Inflammatory macrophage treated with lipopolysaccharide for 1 hour (primary cell): Measurements from ENCODE around the gene ITSN1.
"Not testable (repeated sequence)": the region's sequence is repeated elsewhere in the genome, so short reads cannot be mapped to it uniquely, and the experiment has no call there.

Source experiments
- DNase-seq, 2 donors: peaks; one replicate each; pipeline ENCODE4 v3.0.0-alpha.2; 2020 to 2022

Gene ITSN1

DNA sequence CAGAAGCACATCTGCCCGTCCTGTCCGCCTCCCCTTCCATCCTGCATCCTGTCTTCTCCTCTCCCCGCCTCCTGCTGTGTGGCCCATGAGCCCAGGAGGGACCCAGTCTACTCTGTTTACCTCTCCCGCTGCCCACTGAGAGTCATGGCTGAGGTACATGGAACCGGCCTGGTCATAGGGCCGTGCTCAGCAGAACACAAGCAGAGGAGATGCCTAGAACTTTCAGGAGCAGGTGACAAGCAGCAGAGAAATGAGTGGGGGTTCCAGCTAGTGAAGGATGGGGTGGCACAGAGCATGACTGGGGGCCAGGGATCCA is 202.5 kb downstream of the ITSN1 start:
- DNase-seq = no peak

DNA sequence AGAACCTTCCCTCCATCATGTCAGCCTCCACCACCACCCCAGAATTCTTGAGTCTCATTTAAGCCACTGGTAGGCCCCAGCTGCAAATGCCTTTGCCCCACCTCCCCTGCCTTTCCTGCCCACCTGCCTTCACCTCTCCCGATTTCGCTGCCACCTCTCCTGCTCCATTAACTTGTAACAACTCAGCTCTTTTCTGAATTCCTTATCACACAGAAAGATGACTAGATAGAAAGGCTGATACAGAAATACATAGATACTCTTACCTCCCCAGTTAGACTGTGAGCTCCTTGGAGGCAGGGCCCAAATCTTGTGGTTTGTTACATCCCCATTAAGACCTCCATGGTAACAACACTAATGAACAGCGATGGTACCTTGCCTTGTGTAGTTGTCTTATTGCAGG is 203.8 kb downstream of the ITSN1 start:
- DNase-seq = no peak

GRCh38 chr21:33847588-33848248 is 205.4 kb downstream of the ITSN1 start:
- DNase-seq = no peak

- no peak for DNase-seq
These were observed 206.1 kb downstream of the ITSN1 start for GRCh38 chr21:33848249-33848953.

DNA sequence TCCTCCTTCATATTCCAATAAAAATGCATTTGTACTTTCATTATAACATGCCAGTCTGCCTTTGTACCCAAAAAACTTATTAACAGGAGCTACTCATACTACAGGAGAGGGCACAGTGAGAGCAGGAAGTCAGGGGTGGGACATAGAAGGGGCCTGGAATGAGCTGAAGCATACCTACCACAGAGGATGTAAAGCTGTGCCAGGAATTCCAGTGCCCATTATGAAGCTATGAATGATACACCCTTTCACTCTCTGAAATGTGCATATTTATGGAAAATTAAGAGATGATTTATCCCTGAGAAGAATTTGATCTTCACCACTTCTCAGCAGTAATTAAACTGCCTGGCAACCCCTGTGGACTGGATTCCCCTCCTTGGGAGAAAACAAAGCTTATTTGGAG is 207.5 kb downstream of the ITSN1 start:
- no peak for DNase-seq

DNA sequence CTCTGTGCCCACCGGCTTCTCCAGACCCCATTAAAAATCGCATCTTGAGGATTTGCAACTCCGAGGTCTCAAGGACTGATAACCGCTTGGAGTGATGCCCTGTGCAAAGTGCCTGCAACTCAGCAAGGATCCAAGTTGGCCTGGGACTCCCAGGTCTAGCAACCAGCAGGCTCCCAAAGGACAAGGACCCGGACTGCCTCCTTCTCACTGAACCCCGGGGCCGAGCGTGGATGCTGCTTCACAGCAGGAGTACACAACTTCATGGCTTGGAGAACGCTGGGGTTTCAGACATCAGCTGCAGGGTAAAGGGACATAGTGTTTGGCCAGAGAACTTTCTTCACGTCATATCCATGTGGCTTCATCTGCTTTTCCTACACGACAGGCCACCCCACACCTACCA is 208.1 kb downstream of the ITSN1 start:
- DNase-seq = no peak

DNA sequence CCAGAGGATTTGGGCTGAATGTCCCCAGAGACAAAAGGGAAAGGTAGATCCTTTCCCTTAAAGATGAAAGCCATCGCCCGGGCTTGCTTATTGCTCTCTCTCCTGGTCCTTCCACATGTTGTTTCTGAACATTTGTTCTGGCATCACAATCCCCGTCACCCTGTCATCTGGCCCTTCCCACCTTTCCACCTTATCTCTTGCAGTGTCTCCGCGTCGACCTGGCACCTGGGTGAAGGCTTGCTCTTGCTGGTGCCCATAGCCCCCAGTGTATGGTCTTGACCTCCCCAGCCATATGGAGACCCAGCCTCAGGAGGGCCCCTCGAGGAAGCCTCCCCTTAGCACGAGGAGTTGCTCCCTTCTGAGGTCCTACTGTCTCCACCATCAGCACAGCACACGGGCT is 208.7 kb downstream of the ITSN1 start:
- no peak for DNase-seq

DNA sequence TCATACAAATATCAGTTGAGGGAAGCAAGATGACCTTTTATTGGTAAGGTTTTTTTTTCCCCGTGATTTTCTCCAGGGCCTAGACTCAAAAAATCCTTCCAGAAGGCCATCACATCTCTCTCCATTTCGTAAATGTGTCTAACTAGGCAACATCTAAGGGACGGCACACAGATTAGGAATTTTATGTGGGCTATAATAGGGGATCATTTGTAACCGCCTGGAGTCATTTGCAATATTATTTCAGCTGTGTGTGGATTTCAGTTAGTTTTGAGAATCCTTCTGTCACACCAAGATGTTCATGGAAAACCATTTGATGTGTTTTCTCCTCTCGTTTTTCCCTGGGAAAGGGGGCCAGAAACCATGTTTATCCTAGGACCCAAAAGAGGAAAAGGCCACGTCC is 210.2 kb downstream of the ITSN1 start:
- no peak for DNase-seq

DNA sequence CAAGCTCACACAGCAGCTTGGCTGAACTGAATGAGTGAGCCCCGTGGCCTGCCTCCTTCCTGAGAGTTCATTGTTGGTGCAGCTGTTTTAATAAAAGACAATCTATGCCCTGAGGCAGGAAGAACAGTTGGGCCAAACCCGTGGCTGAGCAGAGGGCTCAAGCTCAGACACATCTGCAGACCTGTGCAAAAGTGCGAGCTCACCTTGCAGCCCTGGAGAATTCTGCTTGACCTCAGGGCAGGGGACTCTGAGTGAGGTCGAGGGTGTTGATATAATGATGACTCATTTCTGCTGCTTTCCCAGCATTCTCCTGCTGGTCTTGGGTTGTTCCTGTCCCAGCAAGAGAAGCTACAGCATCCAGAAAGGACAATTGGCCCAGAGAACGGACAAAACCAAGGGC is 212.3 kb downstream of the ITSN1 start:
- DNase-seq = no peak

DNA sequence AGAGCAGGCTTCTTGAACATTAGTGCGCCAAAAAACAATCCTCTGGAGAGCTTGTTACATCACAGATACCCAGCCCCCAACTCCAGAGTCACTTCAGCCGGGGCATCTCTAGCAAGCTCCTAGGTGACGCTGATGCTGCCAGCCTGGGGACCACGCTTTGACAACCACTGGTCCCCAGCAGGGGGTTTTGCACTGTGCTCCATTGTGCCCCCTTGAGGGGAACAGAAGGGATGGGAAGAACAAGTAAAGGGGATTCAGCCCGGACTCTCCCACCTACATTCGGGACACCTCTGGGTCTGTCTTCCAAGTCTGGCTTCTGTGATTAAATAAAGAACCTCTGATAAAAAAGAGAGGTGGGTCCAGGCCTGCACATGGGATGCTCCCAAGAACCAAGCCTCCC is 212.9 kb downstream of the ITSN1 start:
- DNase-seq = no peak

- no peak for DNase-seq
These were observed 214.7 kb downstream of the ITSN1 start for GRCh38 chr21:33856893-33857527.

GRCh38 chr21:33857846-33858666 is 215.8 kb downstream of the ITSN1 start:
- DNase-seq = no peak

DNA sequence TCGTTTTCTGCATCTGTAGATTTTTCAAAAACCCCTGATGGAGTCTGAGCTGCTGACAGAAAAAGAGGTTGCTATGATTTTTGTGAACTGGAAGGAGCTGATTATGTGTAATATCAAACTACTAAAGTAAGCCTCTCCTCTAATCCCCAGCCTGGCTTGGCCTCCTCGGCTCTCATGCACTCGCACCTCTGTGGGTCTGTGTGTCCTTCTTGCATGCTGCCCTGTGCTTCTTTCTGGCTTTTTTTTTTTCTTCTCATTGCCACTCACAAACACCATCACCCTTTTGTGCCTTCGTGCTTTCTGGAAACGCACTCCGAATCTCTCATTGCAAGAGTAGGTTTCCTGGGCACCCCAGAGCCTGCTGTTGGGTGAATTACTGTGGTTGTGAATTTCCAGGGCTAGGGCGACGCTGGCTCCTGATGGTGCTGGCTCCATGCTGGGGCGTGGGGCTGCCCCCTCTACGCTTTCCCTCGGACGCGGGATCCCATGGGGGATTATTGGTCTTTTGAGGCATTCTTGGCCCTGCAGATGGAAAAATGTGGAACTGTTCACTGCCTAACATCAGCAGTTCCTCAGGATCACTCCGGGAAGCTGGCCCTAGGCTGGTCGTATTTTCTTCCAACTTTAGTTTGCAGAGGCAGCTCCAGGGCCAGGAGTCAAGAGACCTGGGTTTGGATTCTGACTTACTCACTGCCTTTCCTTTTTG is 216.5 kb downstream of the ITSN1 start:
- no peak for DNase-seq

GRCh38 chr21:33859373-33860102 is 217.2 kb downstream of the ITSN1 start:
- DNase-seq = no peak

- DNase-seq = no peak
These were observed 218.1 kb downstream of the ITSN1 start for GRCh38 chr21:33860332-33860879.

DNA sequence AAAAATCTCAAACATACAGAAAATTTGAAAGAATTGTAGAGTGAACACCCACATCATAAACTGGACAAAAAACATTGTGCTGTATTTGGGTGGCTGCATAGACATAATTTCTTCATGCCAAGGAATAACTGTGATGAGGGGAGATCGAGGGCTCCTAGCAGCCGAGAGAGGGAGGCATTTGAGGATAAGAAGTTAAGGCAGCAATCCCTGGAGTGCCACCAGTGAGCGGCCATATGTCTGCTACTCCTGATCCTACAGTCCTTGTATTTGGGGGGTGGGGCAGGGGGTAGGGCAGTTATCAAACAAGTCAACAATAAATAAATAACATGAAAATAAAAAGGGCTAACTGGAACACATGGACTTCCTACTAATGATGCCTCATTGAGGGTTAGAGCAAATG is 218.8 kb downstream of the ITSN1 start:
- no peak for DNase-seq

DNA sequence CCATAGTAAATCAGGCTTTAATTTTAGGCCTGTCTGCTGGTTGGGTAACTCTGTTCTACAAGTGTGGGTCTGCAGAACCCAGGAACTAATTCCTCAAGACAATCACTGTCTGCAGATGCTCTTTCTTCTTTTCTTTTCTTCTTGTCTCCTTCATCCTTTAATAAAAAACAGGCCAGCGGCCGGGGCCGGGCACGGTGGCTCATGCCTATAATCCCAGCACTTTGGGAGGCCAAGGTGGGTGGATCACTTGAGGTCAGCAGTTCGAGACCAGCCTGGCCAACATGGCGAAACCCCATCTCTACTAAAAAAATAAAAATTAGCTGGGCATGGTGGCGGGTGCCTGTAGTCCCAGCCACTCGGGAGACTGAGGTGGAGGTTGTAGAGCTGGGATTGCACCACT is 220.9 kb downstream of the ITSN1 start:
- DNase-seq = not testable (repeated sequence)

- no peak for DNase-seq
These were observed 221.8 kb downstream of the ITSN1 start for GRCh38 chr21:33864150-33864549.

DNA sequence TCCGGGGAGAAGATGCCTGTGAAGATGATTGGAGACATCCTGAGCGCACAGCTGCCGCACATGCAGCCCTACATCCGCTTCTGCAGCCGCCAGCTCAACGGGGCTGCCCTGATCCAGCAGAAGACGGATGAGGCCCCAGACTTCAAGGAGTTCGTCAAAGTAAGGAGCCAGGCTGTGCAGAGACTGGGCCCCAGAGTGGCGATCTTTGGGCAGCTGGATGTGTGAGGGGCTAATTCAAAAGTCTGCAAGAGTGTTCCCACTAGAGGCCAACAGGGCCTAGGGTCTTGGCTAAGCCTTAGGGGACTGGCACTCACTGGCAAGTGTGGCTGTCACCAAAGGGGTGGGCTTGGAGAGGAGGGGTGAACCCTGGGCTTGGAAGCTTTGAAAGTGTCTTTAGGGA is 222.9 kb downstream of the ITSN1 start:
- no peak for DNase-seq

GRCh38 chr21:33865996-33866575 is 223.8 kb downstream of the ITSN1 start:
- no peak for DNase-seq

GRCh38 chr21:33866826-33867225 is 224.5 kb downstream of the ITSN1 start:
- no peak for DNase-seq

GRCh38 chr21:33867868-33868267 is 225.6 kb downstream of the ITSN1 start:
- DNase-seq = not testable (repeated sequence)
